ENCODE results near the gene ANKRD35. TPM values are rescaled to one million over a fixed set of nuclear protein-coding genes. Genes with fewer than 3 reads are reported as not detected.

The ANKRD35 gene
- total RNA-seq, 1 experiment from 2014 or later: not detected

DNA sequence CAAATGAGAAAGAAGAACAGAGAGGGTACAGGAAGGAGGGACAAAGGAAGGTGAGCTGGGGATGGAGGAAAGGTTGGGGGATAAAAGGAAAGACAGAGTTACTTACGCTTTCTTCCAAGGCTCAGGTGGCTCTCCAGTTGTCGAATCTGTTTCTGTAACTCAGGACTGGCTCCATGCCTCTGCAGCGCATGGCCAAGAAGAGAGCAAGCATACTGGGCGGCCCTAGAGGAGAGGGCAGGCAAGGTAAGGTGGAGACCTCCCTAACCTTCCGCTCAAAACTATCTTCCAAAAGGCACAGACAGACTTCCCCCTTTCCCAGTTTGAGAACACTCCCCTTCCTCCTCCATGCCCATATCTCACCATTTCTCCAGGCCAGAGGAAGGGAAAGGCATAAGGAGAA, 31.9 kb upstream of the ANKRD35 start:
- no peak for ATAC-seq
- intact Hi-C loops (cut with micrococcal nuclease; ENCODE audit: unreplicated experiment) (loop anchor here (10.0 kb wide), 1 partner anchor 63 kb away; the partner anchor contains the start of gene PIAS3), in situ Hi-C loops (cut with HindIII; ENCODE audit: low pct_unique_long_range_greater_than_20kb, low sequenced_read_pairs) (no loop called here)

GRCh38 chr1:145916745-145917144, 31.1 kb upstream of the ANKRD35 start:
- H3K4me3 ChIP-seq (ENCODE audit: low read depth in 2 of 2, low read length in 2 of 2): no peak overlapping the region
- intact Hi-C loops (cut with micrococcal nuclease; ENCODE audit: unreplicated experiment) (loop anchor here (10.0 kb wide), 1 partner anchor 62 kb away; the partner anchor contains the start of gene PIAS3), in situ Hi-C loops (cut with HindIII; ENCODE audit: low pct_unique_long_range_greater_than_20kb, low sequenced_read_pairs) (no loop called here)
- H3K27ac ChIP-seq (ENCODE audit: low read length): peak overlapping the region; percentile 45
- H3K4me1 ChIP-seq (ENCODE audit: control insufficient read depth, insufficient read depth, low read length): peaks cover 13% of the 10 kb centered on the region
- H3K27me3 ChIP-seq (ENCODE audit: control insufficient read depth, insufficient read depth, low read length): no peaks in the 10 kb centered on the region
- POLR2A ChIA-PET: no interaction called here
- TF ChIP-seq TCF7L2 (IDR thresholded peaks at IDR 0.05; ENCODE audit: low read depth, low read length) (no peak), SIN3A (IDR thresholded peaks at IDR 0.05; ENCODE audit: borderline replicate concordance, insufficient read depth, low read depth, low read length) (no peak), REST (IDR thresholded peaks at IDR 0.05; ENCODE audit: insufficient read depth in 1 of 2, low read depth in 2 of 2, low read length in 1 of 2) (no peak), POLR2AphosphoS5 (IDR thresholded peaks at IDR 0.05; ENCODE audit: low read depth, low read length) (no peak)
- TF ChIP-seq, protein P1, sequence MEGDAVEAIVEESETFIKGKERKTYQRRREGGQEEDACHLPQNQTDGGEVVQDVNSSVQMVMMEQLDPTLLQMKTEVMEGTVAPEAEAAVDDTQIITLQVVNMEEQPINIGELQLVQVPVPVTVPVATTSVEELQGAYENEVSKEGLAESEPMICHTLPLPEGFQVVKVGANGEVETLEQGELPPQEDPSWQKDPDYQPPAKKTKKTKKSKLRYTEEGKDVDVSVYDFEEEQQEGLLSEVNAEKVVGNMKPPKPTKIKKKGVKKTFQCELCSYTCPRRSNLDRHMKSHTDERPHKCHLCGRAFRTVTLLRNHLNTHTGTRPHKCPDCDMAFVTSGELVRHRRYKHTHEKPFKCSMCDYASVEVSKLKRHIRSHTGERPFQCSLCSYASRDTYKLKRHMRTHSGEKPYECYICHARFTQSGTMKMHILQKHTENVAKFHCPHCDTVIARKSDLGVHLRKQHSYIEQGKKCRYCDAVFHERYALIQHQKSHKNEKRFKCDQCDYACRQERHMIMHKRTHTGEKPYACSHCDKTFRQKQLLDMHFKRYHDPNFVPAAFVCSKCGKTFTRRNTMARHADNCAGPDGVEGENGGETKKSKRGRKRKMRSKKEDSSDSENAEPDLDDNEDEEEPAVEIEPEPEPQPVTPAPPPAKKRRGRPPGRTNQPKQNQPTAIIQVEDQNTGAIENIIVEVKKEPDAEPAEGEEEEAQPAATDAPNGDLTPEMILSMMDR (IDR thresholded peaks at IDR 0.05): no peak
- no TSS peak for BruUV-seq (replicated peaks)
- CTCF ChIA-PET: no interaction called here
- ATAC-seq (no peak), DNase-seq (ENCODE audit: low read depth, low spot score) (no peak)
- H3K9me3 ChIP-seq (ENCODE audit: control insufficient read depth, insufficient read depth, low read depth, low read length): no peaks in the 10 kb centered on the region
- peaks cover 9% of the 10 kb centered on the region for H3K36me3 ChIP-seq (ENCODE audit: control insufficient read depth, insufficient read depth, low read length)

More for the DNA sequence above, 31.9 kb upstream of the ANKRD35 start:
- BruUV-seq (replicated peaks): no TSS peak
- Histone ChIP-seq H3K4me3 (ENCODE audit: low read depth in 2 of 2, low read length in 2 of 2) (peak overlapping the region; percentile 92 to 94), H3K36me3 (ENCODE audit: control insufficient read depth, insufficient read depth, low read length) (peaks cover 7% of the 10 kb centered on the region), H3K4me1 (ENCODE audit: control insufficient read depth, insufficient read depth, low read length) (peaks cover 16% of the 10 kb centered on the region), H3K27me3 (ENCODE audit: control insufficient read depth, insufficient read depth, low read length) (no peaks in the 10 kb centered on the region), H3K9me3 (ENCODE audit: control insufficient read depth, insufficient read depth, low read depth, low read length) (no peaks in the 10 kb centered on the region), H3K27ac (ENCODE audit: low read length) (peak overlapping the region; percentile 93)
- DNase-seq (ENCODE audit: low read depth, low spot score): no peak
- TF ChIP-seq POLR2AphosphoS5 (IDR thresholded peaks at IDR 0.05; ENCODE audit: low read depth, low read length) (no peak), SIN3A (IDR thresholded peaks at IDR 0.05; ENCODE audit: borderline replicate concordance, insufficient read depth, low read depth, low read length) (no peak), REST (IDR thresholded peaks at IDR 0.05; ENCODE audit: insufficient read depth in 1 of 2, low read depth in 2 of 2, low read length in 1 of 2) (no peak), TCF7L2 (IDR thresholded peaks at IDR 0.05; ENCODE audit: low read depth, low read length) (no peak)
- TF ChIP-seq, protein P1 (IDR thresholded peaks at IDR 0.05): no peak
- ChIA-PET CTCF (no interaction called here), POLR2A (interaction anchor here (2.2 kb wide), 1 partner anchor 10 kb away, joined by 9 read pairs; the partner anchor contains the start of gene RBM8A)

Measured in Panc1 (cell line).